Stimulated activated CD8-positive, alpha-beta memory T cell treated with anti-CD3 and anti-CD28 coated beads, Interleukin-4, amount 100 ng/mL, for 24 hours (primary cell): ENCODE results near the gene MAP3K19.
"Not testable (repeated sequence)": the region's sequence is repeated elsewhere in the genome, so short reads cannot be mapped to it uniquely, and the experiment has no call there.

Source experiments
- DNase-seq: peaks from one replicate; pipeline ENCODE4 v3.0.0-alpha.2; 2020; ENCODE audit warnings: low read depth

MAP3K19 gene

DNA sequence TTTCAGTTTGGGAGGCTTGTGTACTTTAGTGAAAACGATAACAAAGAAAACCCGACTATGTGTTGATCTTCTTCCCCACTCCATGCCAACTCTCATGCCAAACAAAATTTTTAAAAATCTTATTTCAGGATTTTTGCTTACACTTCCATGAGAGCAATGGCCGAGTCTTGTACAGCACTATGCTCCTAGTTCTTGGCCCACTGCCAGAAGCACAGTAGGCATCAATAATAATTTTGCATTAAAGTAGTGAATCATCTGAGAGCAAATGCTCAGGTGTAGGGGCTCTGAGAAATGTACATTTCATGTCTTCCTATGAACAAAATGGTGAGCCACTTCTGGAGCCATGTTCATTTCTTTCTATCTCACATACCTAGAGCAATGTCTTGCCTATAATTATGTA is 62.2 kb downstream of the MAP3K19 start:
- DNase-seq, result no peak

DNA sequence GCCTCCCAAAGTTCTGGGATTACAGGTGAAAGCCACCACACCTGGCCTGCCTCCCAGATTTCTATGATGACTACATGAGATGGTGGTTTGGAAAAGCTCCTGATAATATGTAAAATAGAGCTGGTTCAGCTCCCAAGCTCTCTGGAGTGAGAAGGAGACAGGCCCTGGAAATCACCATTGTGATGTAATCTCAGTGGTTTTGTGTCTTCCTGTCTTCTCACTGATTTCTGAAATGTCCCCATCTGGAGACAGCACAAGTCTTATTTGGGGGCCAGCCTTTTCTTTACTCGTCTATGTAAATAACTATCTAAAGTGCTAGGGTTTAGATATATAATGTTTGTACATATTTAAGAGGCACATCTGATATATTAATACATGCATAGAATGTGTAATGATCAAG is 64.6 kb downstream of the MAP3K19 start:
- DNase-seq, result no peak

DNA sequence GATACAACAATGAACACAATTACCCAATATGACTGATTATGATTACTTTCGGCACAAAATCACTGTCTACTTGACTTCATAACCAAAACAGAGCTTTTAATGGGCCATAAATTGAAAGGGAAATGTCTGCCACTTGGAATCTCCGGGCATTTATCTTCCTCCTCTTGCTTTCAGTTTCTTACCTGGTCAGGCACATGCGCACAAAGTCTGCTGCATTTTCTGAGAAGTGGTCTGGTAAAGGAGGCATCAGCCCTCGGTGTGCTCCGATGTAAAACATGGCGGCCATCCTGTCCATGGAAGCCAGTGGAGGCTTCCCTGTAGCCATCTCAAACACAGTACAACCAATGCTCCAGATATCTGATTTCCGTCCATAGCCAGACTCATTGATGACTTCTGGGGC is 66.6 kb downstream of the MAP3K19 start:
- DNase-seq, result no peak

DNA sequence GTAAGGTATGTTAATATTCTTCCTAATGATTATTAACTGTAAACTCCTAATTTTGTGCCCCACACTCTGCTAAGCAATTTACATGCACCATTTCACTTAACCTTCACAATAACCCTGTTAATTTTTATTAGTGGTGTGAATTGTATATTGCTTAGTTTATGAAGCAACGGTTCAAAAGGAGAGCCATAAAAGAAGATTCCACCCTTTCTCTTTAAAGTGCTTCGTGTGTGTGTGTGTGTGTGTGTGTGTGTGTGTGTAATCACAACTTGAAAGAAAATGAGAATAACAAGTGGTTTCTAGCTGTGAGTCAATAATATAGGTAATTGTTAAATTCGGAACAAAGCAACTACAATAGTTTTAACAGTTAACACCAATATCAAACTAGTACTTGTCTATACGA is 68.0 kb downstream of the MAP3K19 start:
- DNase-seq, result no peak

DNA sequence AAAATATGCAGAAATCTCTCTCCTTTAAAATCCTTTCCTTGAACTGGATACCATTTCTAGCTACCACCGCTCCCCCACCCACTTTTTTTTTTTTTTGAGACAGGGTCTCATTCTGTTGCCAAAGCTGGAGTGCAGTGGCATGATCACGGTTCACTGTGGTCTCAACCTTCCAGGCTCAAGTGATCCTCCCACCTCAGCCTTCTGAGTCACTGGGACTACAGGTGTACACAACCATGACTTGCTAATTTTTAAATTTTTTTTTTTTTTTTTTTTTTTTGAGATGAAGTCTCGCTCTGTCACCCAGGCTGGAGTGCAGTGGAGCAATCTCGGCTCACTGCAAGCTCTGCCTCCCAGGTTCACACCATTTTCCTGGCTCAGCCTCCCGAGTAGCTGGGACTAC is 70.1 kb downstream of the MAP3K19 start:
- not testable (repeated sequence) for DNase-seq

DNA sequence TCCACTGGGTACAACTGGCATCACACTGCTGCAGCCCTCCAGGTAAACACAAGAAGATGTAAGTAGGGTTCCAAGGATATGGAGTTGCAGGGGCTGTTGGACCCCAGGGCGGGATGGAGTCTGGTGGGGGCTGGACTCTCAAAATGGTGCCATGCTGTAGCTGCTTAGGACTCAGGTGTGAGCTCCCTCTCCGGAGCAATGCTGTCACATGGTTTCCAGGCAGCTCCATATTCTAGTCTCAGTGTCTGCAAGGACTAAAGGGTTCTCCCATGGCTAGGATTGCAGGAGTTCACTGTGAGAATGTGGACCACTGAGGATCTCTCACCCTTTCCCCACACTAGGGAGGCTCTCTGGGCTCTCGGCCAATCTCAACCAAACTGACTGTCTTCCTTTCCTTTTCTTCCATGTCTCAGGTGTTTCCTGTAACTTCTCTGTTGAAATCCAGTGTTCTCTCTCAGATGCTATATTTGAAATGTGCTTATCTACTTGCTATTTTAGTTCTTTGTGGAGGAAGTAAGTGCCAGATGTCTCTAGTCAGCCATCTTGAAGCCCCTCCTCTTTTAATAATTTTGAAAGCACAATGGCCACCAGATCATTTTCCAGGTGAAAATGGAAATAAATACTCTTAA is 71.1 kb downstream of the MAP3K19 start:
- no peak for DNase-seq

DNA sequence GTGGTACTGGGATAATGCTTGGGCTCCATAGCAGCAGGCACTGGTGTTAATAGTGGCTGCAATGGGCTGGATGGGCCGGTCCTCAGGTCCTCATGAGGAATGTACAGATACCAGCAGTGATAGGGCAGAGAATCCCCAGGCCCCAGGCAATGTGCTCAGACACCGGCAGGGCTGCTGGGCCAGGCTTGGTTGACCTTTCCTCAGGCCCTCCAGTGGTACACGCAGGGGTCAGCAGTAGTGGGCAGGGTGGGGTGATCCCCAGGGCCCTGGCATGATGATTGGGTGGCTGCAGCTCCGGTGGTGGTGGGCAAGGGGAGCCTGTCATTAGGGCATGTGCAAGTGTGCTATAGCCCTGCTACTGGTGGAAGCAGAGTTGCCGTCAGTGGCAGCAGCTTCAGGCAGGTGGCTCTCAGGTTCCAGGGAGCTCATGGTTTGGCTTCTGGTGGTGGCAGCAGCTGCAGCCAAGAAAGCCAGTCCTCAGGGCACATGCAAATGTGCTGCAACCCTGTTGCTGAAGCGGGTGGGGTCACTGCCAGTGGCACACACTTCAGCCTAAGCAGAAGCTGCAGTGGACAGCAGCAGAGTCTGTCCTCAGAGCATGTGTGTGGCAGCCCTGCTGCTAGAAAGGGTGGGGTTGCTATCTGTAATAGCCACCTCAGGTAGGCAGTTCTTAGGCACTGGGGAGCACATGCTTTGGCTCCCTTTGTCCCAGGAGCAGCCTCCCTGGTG is 71.8 kb downstream of the MAP3K19 start:
- DNase-seq, result no peak

DNA sequence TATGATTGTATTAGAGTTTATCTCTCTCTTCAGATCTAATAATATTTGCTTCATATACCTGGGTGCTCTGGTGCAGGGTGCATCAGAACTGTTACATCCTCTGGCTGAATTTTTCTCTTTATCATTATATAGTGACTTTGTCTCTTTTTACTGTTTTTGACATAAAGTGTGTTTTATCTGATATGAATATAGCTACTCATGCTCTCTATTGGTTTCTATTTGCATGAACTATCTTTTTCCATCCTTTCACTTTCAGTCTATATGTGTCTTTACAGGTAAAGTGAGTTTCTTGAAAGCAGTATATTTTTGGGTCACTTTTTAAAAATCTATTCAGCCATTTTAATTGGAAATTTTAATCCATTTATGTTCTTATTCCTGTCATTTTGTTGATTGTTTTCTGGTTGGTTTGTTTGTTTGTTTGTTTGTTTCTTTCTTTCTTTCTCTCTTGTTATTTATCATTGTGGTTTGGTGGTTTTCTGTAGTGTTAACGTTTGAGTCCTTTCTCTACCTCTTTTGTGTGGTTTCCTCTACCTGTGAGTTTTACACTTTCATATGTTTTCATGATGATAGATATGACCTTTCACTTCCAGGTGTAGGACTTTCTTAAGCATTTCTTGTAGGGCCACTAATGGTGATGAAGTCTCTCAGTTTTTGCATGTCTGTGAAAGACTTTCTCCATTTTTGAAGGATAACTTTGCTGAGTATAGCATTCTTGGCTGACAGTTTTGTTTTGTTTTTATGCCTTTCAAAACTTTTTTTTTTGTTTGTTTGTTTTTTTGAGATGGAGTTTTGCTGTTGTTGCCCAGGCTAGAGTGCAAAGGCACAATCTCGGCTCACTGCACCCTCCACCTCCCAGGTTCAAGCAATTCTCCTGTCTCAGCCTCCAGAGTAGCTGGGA is 73.8 kb downstream of the MAP3K19 start:
- no peak for DNase-seq

DNA sequence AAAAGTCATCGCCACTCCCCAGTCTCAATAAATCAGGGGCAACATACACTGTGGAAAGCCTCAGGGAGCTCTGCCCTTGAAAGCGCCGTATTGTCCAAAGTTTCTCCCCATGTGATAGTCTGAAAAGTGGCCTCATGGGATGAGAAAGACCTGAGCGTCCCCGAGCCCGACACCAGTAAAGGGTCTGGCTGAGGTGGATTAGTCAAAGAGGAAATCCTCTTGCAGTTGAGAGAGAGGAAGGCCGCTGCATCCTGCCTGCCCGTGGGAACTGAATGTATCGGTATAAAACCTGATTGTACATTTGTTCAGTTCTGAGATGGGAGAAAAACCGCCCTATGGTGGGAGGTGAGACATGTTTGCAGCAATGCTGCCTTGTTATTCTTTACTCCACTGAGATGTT is 80.1 kb downstream of the MAP3K19 start:
- not testable (repeated sequence) for DNase-seq

DNA sequence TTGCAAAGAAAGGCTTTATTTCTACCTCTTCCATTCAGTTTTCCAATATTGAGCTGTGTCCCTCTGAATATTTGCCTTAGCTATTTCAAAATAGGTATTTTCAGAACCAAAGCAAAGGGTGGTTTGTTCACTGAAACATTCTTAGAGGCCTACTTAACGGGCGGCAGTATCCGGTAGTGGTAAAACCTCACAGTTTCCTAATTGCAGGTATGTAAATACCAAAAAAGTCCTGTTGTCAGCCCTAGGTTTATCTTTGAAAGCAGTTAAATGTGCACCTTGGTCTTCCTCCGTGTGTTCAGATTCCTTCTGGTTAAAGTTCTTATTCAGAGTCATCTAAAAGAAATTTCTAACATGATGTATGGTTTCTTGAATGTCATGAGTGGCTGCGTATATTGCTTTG is 89.8 kb downstream of the MAP3K19 start:
- DNase-seq, result no peak

DNA sequence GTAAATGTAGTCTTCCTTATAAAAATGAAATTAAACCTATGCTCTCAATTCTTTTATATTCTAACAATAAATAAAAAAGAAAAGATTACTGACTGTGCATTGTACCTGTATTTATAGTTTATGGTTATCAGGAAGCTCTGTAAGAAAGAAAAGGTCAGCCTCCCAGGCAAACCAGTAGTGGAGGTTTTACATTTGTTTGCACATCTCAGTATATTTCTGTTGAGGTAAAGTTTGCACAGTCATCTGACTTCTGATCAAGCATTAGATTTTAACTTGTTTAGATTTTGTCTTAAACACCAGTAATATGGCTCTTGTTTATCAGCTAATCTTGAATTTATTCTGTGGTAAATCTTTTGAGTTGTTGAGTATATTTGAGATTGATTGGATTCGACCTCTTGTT is 91.5 kb downstream of the MAP3K19 start:
- no peak for DNase-seq

DNA sequence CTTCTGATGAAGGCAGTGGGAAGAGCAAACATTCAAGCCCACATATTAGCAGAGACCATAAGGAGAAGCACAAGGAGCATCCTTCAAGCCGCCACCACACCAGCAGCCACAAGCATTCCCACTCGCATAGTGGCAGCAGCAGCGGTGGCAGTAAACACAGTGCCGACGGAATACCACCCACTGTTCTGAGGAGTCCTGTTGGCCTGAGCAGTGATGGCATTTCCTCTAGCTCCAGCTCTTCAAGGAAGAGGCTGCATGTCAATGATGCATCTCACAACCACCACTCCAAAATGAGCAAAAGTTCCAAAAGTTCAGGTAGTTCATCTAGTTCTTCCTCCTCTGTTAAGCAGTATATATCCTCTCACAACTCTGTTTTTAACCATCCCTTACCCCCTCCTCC is 93.2 kb downstream of the MAP3K19 start:
- DNase-seq, result no peak

DNA sequence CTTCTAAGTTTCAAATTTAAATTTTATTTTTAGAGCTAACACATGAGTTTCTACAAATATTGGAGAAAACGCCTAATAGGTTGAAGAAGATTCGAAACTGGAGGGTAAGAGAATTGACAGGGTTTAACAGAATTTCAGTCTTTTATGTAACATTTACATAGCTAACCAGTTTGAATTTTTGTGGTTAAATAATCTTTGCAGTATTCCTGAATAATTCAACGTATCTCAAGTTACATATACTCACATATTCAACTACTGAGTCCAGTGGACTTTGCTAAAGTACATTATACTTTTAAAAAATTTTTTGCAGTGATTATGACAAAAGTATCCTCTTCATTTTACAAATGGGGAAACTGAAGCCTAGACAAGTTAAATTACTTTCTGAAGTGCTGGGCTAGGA is 94.6 kb downstream of the MAP3K19 start:
- DNase-seq, result no peak

DNA sequence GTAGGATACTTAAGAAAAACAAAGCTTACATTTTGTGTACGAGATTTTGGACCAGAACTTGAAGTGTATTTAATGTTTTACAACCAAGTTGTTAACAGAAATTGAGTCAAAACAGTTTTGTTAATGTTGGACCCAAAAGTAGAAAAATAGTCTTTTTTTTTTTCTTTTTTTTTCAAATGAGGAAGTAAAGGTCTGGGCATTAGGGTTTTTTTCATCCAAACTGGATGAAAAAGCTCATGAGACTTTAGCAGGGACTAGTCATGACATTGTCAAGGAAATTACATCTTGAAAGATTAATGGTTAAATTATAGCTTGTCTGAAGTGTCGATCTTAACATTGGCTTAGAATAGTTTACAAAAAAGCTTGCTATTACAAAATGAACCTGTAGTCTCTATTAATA is 96.4 kb downstream of the MAP3K19 start:
- DNase-seq, result no peak

DNA sequence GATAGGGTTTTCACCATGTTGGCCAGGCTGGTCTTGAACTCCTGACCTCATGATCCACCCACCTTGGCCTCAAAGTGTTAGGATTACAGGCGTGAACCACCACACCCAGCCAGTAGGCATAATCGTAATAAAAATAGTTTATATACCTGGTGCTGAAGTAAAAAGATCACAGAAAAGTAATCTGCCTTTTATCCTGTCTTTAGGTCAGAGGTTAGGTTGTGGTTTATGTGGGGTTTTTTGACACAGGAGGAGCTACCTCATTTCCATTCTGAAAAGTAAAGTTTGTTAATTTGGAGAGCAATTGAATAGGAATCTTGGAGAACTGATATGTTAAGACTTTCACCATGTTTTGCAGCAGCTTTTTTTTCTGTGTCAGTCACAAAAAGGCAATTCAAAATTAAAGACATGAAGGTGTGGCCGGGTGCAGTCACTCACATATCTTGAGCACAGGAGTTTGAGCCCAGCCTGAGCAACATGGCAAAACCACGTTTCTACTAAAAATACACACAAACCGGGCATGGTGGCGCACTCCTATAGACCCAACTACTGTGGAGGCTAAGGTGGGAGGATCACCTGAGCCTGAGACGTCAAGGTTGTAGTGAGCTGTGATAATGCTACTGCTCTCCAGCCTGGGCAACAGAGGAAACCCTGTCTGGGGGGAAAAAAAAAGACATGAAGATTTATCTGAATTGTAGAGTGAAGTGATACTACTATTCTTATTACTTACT is 97.1 kb downstream of the MAP3K19 start:
- DNase-seq, result no peak

DNA sequence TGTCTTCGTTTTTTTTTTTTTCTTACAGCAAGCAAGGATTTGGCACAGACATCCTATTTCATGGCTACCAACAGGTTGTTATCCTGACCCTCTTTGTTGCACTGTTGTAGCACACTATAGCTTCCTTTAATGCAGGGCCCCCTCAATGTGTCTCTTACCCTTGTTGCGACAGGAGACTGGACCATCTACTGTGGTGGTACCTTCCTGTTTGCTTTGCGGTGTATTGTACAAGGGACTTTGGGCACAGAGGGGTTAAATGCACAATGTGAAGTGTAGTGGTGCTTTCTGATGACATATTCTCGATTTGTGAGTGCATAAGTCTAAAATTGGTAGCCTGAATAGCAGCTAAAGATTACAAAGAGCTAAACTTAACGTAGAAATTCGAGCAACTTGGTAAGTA is 101.2 kb downstream of the MAP3K19 start:
- DNase-seq, result no peak

DNA sequence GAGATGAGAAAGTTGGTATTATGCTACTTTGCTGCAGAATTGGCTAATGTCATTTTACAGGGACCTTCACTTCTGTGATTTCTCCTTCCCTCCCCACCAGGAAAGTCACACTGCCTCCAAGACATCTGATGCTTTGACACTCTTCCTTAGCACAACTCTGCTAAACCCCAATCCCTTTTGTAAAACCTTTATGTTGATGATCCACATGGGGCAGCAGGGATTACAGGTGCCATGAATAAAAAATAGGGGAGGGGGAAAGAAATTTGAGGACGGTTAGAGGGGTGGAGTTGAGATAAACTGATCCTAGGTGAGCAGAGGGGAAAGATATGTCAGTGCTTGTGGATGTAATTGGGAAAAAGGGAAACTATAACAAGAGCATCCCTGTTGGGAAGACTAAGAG is 102.3 kb downstream of the MAP3K19 start:
- no peak for DNase-seq

DNA sequence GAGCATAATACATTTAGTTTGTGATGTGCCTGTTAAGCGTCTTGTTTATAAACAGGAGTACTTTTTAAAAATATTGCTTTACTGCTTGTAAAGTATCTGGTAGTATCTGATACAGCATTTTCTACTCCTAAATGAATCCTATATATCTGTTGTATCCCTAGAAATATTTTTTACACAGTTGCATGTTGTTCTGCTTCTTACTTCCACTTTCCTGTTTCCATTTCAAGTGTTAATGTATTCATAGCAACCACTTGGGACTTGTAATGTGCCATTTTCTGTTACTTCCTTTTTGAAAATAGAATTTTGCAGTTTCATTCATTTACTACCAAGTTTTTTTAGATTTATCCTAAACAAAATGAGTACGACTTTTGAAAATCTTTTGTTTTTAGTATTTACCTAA is 103.7 kb downstream of the MAP3K19 start:
- no peak for DNase-seq

DNA sequence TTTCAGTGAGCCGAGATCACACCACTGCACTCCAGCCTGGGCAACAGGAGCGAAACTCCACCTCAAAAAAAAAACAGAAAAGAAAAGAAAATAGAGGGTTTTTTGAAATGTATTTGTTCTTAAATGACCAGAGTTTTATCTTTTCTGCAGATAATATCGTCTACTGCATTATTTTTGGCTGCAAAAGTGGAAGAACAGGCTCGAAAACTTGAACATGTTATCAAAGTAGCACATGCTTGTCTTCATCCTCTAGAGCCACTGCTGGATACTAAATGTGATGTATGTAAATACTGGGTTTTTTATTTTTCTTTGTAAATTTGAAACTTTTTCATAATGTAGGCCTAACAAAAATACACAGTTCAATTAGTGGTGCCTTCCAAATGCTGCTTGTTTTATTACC is 110.6 kb downstream of the MAP3K19 start:
- DNase-seq, result no peak

DNA sequence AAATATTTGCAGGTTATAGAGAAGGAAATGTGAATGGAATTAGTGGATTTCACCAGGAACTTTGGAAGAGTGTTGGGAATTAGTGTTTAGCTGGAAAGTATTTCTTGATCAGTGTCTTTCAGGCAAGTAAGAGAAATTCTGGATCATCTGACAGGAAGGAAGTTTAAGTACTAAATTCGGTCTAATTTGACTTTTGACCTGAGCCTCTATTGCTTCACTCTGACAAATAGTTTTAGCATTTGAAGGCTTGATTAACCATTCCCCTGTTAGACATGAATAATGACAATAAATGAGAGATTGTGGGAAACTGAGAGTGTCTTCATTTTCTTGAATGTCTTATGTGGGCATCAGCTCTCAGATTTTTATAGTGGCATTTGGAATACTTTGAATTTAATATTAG is 112.6 kb downstream of the MAP3K19 start:
- no peak for DNase-seq

DNA sequence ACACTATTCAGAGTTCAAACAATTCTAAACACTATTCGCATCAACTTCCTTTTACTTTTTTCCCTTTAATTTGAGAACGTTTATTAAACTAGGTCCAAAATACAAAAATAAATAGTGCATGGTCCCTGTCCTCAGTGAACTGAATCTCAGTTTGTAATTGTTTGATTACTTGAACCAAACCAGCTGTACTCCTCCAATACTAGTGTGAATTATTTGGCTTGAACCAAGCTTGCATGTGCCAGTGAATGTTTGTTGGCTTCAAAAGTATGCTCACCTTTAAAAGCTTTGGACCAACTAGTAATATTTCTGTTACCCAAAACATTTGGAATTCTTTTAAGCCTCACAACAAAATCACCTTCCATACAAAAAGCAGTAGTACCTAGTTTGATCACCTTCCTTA is 113.1 kb downstream of the MAP3K19 start:
- no peak for DNase-seq

DNA sequence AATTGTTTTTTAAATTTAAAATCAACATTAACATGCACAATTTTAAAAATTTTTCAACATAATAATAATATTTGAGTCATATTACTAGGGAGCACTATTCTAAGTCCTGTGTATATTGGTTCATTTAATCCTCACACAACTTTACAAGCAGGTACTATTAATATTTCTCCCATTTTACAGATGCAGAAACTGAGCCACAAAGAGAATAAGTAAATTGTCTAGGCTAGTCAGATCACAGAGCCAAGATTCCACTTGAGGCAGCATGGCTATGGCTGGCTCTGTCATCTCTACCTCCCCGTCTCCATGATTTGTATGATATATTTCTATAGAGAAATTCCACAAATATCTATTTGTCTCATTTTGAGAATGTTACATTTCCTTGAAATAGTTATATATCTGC is 113.5 kb downstream of the MAP3K19 start:
- DNase-seq, result no peak
